Body of pancreas (tissue), 4 donors: ENCODE results near the gene ZNF443.

Experiments
- POLR2A ChIP-seq, 3 donors: fragments of 450-650 bp; IDR thresholded peaks; one replicate each; pipeline ENCODE4 v1.6.1; 2016; ENCODE audit warnings: antibody characterized with exemption in 3 of 3, mild to moderate bottlenecking in 2 of 3
- TF ChIP-seq, protein P1 (sequence below), 7 experiments: fragments of 450-650 bp in 4 of 7; fragments of 200-600 bp in 3 of 7; sonication (generic) in 3 of 7; IDR thresholded peaks; one replicate each; pipeline ENCODE4 v1.5.1; 2016 to 2019; ENCODE audit warnings: antibody characterized with exemption in 7 of 7

DNA sequence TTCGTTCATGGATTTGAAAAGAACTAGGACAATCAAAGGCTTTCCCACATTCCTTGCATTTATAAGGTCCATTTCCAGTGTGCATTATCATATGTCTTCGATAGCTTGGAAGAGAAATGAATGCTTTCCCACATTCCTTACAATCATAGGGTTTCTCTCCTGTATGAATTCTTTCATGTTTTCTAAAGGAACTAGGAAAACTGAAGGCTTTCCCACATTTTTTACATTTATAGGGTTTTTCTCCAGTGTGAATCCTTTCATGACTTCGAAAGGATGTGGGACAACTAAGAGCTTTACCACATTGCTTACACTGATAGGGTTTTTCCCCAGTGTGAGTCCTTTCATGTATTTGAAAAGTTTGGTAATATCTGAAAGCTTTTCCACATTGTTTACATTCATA, 23.9 kb upstream of the ZNF443 start:
- TF ChIP-seq POLR2A (IDR thresholded peaks at IDR 0.05) = no peak
- TF ChIP-seq, protein P1, sequence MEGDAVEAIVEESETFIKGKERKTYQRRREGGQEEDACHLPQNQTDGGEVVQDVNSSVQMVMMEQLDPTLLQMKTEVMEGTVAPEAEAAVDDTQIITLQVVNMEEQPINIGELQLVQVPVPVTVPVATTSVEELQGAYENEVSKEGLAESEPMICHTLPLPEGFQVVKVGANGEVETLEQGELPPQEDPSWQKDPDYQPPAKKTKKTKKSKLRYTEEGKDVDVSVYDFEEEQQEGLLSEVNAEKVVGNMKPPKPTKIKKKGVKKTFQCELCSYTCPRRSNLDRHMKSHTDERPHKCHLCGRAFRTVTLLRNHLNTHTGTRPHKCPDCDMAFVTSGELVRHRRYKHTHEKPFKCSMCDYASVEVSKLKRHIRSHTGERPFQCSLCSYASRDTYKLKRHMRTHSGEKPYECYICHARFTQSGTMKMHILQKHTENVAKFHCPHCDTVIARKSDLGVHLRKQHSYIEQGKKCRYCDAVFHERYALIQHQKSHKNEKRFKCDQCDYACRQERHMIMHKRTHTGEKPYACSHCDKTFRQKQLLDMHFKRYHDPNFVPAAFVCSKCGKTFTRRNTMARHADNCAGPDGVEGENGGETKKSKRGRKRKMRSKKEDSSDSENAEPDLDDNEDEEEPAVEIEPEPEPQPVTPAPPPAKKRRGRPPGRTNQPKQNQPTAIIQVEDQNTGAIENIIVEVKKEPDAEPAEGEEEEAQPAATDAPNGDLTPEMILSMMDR (IDR thresholded peaks at IDR 0.05) = no peak
